OCI-LY1 (cell line): ENCODE results near the gene C5orf24.

ENCODE experiments used
- EZH2 ChIP-seq: fragments of 200-600 bp; sonication (generic), shearing (Covaris generic); IDR thresholded peaks from 2 replicates; pipeline ENCODE4 v1.8.0; 2017; ENCODE audit warnings: borderline replicate concordance, mixed run types, mild to moderate bottlenecking, antibody characterized with exemption, low read length, moderate library complexity, mixed read lengths
- TF ChIP-seq, protein P1 (sequence below): fragments of 200-600 bp; sonication (generic), shearing (Covaris generic); IDR thresholded peaks from 2 replicates; pipeline ENCODE4 v1.5.1; 2017; ENCODE audit warnings: mild to moderate bottlenecking, antibody characterized with exemption, low read length, moderate library complexity, mixed read lengths

DNA sequence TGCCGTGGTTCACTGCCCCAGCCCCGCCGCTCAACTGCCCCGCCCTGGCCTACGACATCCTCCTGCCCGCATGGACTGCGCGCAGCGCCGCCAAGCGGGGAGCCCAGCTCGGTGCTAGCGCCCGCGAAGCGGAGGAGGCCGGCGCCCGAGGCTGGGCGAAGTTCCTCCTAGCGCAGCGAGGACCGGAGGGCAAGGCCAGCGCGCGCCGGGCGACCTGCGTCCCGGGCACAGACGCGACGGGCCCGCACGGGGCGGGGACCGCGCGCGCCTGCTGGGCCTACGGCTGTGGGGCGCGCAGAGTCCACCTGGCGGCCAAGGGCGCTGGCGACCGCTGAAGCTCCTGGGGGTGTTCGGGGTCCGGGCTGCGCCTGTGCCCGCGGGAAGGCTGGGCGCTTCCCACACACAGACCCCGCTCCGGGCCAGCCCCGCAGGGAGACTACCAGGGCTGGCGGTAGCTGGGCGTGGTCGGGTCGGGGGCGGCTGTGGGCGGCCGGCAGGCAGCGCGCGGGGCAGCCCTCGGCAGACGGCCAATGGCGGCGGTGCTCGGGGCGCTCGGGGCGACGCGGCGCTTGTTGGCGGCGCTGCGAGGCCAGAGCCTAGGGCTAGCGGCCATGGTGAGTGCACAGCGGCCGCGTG is 59.0 kb downstream of the C5orf24 start, which contains the start of gene PCBD2:
- TF ChIP-seq, protein P1, sequence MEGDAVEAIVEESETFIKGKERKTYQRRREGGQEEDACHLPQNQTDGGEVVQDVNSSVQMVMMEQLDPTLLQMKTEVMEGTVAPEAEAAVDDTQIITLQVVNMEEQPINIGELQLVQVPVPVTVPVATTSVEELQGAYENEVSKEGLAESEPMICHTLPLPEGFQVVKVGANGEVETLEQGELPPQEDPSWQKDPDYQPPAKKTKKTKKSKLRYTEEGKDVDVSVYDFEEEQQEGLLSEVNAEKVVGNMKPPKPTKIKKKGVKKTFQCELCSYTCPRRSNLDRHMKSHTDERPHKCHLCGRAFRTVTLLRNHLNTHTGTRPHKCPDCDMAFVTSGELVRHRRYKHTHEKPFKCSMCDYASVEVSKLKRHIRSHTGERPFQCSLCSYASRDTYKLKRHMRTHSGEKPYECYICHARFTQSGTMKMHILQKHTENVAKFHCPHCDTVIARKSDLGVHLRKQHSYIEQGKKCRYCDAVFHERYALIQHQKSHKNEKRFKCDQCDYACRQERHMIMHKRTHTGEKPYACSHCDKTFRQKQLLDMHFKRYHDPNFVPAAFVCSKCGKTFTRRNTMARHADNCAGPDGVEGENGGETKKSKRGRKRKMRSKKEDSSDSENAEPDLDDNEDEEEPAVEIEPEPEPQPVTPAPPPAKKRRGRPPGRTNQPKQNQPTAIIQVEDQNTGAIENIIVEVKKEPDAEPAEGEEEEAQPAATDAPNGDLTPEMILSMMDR: peak; percentile 87
- no peak for TF ChIP-seq EZH2
